NCI-H2107 (cell line): ENCODE measurements around the gene FCN2.

Source experiments
- DNase-seq: peaks from one replicate; lab custom pipeline; 2025; lab: John Stamatoyannopoulos, UW

FCN2 gene

GRCh38 chr9:134888603-134889190 lies 8.1 kb downstream of the FCN2 start:
- DNase-seq: no peak

GRCh38 chr9:134889386-134890154 lies 9.0 kb downstream of the FCN2 start:
- DNase-seq: no peak

GRCh38 chr9:134890155-134890495 lies 9.5 kb downstream of the FCN2 start:
- DNase-seq: no peak

- DNase-seq: no peak
Observed at GRCh38 chr9:134891053-134891452, 10.4 kb downstream of the FCN2 start.

GRCh38 chr9:134891713-134892112 lies 11.1 kb downstream of the FCN2 start:
- DNase-seq: no peak

GRCh38 chr9:134892221-134892620 lies 11.6 kb downstream of the FCN2 start:
- no peak for DNase-seq

GRCh38 chr9:134892820-134893420 lies 12.3 kb downstream of the FCN2 start:
- no peak for DNase-seq

GRCh38 chr9:134894136-134894860 lies 13.7 kb downstream of the FCN2 start:
- DNase-seq: no peak

- no peak for DNase-seq
Observed at GRCh38 chr9:134895097-134895496, 14.5 kb downstream of the FCN2 start.

- no peak for DNase-seq
Observed at GRCh38 chr9:134895567-134895907, 14.9 kb downstream of the FCN2 start.

GRCh38 chr9:134895908-134896833 lies 15.6 kb downstream of the FCN2 start:
- DNase-seq: no peak

GRCh38 chr9:134896834-134897583 lies 16.4 kb downstream of the FCN2 start:
- DNase-seq: no peak

GRCh38 chr9:134897584-134898170 lies 17.1 kb downstream of the FCN2 start:
- DNase-seq: no peak

- no peak for DNase-seq
Observed at GRCh38 chr9:134898319-134898718, 17.7 kb downstream of the FCN2 start.

- no peak for DNase-seq
Observed at GRCh38 chr9:134899168-134899567, 18.6 kb downstream of the FCN2 start.

GRCh38 chr9:134899818-134900217 lies 19.2 kb downstream of the FCN2 start:
- no peak for DNase-seq

- no peak for DNase-seq
Observed at GRCh38 chr9:134902936-134903335, 22.3 kb downstream of the FCN2 start.

GRCh38 chr9:134908524-134909309 lies 28.1 kb downstream of the FCN2 start:
- DNase-seq: no peak

- no peak for DNase-seq
Observed at GRCh38 chr9:134909511-134910481, 29.2 kb downstream of the FCN2 start.
